Endometrial microvascular endothelial cells (primary cell): Measurements from ENCODE around the gene HEPN1. TPM values are rescaled to one million over a fixed set of nuclear protein-coding genes. Genes with fewer than 3 reads are reported as not detected.

ENCODE experiments used
- in situ Hi-C: cut with HindIII; loops from 2 replicates; pipeline ENCODE4 v1.10.0; 2017; ENCODE audit warnings: low sequenced_read_pairs, low pct_unique_long_range_greater_than_20kb; ENCODE audit errors: inconsistent ontology term
- total RNA-seq: library from RNA; depleted of rRNA; stranded (reverse); fragments of >200 nt; gene quantifications from one replicate; pipeline ENCODE4 v1.2.3, GENCODE V29; 2015; ENCODE audit errors: inconsistent ontology term

HEPN1 gene
- total RNA-seq, 1 donor from 2014 or later: not detected

DNA sequence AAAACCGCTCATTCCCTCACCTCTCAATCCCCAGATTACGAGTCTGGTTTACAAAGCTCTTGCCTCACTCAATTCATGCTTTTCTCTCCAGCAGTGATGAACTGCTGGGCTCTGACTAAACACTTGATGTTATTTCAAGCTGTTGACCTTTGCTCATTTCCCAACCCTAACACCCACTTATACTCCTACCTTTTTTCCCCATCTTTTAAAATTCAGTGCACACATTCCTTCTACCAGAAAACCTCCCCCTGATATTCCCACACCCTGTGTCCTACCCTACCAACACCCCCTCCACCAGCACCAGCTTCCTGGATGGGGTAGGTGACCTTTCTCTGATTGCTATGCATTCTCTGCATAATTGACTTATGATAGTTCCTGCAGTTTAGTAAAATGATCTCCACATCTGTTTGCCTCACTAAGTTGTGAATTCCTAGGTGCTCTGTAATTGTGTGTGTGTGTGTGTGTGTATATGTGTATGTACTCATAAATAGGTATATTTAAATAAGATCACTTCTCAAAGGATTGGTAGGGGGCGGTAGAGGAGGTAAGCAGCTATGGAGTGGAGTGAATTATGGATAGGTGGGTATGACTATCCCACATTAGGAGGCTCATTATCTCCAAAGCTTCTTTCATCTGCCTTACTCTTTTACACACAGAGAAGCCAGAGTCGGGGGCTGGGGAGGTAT is 16.0 kb downstream of the HEPN1 start:
- in situ Hi-C loops: no loop called here

DNA sequence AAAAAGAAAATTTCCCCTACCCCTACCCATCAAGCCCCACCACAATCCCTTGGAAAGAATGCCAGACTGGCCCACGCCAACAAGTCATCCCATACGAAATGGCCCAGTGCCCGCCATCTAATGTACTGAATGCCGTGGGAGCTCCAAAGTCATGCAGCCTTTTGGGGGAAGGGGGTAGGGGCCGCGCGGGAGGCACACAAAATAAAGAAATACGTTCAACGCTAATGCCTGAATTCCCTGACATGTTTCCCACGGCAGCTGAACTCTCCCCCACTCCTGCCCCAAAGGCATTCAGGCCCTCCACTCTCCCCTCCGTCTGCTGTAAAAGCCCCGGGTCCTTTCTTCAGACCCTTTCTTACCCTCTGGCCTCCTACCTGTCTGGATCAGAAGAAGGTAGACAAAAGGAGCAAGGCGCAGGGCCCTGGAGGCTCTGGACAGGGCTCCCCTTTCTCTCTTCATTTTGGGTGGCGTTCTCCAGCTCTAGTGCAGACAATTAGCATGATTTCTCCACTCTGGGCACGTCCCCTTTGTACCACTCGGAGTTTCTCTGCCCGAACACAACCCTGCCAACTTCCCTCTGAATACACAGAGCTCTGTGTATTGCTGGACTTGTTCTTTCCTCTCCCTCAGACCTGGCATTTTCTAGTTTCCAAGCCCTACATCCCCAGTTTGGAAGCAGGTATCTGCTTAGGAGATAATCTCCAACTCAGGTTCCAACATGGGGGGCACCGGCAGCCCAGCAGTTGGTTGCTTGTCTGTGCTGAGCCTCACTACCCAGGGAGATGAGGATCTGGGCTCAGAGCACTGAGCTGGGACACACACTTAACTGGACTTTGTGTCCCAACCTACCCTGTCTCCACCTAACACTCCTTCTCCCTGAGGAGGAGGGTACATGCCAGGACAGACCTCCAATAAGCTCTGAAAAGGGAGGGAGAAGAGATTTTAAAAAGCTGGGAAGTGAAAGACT is 16.8 kb downstream of the HEPN1 start, which contains the start of gene HEPACAM:
TSS of gene HEPACAM (minus strand) at position 500 of the 967 bp plus-strand sequence. CDS start at position 459, 41 bp downstream.
- in situ Hi-C loops: no loop called here

DNA sequence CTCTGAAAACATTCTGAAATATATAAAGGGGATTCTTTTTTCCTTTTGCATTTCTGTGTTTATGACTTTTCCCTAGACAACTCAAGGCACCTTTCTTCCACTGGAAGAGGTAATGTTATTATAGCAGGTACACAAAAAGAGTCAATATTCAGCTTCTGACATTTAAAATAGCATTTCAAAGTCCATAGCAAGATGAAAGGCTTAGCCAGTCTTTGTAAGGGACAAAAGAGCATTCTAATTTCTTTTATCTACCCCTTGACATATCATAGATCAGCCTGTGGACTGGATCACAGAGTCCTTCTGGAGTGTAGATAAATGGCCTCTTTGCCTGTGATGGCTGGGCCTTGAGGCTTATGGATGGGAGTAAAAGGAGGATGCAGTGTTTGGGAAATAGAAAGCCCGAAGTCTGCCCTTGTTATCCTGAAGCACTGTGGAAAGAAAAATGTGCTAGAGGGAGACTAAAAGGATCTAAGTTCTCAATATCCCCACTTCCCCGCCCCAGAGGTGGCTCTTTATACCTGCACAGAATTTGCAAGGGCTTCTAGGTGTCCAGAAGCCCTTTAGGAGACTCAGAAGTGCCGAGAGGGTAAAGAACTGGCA is 18.4 kb downstream of the HEPN1 start:
- in situ Hi-C loops: no loop called here

DNA sequence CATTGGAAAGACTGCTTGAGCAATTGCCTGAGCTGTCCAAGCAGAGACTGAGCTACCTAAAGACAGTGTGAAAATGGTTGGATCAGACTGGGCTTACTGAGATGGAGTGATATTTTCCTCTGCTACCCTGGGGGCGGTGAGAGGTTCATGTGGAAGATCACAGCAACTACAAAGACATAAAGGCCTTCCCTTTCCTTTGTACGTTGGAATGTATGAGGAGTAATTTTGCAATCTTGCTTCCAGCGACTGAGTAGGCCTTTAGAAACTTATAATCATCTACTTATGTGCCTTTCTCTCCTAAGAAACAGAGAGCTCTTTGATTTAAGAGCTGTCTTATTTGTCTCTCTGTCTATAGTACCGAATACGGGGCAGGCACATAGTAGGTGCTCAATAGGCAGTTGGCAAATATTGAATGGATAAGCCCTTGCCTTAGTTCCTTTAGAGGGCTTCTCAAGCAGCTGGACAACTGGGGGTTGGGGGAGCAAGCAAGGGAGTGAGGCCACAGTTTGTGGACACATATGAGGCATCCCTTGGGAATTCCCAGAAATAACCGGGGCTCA is 19.2 kb downstream of the HEPN1 start:
- in situ Hi-C loops: no loop called here

DNA sequence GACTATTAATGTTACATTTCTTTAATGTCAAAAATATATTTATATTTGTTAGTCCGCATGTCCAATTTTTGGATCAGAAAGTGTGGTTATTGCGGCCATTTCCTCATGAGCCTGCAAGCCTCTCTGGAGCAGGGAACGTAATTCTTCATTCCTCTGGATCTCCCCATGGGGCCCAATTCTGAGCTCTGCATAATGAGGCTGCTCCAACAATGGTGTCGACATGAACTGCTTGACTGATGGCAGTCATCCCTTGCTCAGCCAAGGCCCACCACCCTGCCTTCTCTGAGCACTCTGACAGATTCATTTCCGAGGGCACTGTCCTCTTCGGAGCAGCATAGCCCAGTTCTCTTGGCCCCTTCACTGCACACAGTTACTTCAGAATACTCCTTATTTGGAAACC is 19.9 kb downstream of the HEPN1 start:
- in situ Hi-C loops: no loop called here

DNA sequence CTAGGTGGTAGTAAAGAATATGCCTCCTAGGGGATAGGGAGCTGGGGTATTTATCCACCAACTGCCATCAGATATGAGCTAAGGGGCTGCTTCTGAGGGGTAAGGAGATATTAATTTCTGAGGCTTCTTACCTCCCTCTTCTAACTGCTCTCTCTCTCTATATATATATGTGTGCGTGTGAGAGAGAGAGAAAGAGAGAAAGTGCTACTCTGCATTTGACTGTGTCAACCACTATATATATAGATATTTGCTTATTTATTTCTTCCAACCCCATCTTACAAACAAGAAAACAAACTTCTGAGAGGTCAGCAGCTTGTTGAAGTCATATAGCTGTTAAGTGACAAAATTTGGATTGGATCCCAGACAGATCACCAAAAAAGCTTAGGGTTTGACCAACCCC is 22.7 kb downstream of the HEPN1 start:
- in situ Hi-C loops: no loop called here

DNA sequence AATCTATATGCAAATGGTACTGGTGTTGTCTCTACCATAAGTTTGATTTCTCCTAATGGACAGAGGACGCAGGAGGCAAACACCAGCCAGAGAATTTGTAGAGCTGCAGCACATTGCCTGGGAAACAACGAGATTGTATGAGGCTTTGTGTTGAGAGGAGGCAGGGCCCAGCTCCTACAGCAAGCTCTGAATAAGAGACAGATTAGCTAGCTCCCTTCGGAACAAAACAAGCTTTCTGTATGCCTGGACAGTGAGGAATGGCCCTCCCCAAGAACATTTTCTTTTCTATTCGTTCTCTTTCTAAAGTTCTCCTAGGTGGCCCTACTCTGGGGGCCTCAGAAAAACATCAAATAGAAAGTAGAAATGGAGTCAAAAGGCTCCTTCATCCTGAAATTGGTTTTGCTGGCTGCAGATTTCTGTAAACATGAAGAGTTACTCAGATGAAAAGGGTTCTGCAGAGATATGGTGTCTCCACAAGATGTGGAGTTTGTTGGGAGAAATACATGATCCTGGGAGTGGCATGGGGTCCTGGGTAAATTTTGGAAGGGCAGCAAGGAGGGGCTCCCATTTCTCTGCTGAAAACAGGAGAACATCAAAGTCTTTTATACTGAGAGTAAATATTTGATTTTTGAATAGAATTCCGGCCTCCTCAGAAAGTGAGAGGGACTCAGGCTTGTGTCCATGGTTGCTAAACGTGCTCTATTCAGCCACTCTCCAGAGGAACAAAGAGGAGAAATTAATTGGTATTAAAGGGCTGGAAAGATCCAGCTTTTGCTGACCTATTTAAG is 23.6 kb downstream of the HEPN1 start:
- in situ Hi-C loops: no loop called here

DNA sequence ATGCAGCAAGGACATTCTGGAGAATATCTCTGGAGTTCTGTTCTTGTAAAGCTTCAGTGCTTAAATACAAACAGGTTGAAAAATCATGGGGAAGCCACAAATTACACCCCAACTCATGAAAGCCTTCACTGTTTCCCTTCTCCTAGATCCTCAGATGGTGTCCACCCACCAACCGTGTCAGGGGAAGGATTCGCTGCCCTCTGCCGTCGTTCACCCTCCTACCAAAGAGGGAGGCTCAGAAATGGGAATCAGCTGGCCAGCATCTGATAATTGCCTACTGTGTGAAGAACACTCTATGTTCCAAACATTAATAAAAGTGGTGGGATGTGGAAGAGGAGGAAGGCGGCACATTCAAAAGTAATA is 24.2 kb downstream of the HEPN1 start:
- in situ Hi-C loops: no loop called here

DNA sequence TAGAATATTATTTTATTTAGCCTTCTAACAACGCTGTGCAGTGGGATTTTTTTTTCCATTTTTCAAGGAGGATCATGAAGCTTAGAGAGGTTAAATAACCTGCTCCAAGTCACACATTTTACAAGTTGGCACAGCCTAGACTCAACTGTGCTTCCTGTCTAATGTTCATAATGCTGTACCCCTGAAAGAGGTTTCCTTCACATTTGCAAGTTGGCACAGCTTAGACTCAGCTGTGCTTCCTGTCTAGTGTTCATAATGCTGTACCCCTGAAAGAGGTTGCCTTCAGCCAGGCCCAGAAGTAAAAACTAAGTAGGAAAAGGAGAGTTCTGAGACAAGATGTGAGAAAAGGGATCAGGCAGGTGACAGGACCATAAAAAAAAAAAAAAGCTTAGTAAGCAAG is 24.7 kb downstream of the HEPN1 start:
- in situ Hi-C loops: no loop called here

DNA sequence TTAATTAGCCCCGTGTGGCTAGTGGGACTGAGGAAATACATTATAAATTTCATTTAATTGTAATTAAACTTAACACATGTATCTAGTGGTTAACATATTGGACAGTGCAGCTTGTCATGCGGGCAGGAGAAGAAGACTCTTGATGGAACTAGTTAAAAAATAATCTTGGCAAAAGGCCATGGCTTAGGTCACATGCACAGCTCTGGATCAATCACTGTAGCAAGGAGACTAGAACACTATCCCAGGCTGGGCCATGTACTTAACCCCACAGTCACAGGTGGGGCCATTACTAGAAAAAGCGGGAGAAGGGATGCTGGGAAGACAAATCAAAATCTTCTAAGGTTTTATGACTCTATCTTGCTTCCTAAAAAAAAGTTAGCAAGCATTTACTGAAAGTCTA is 25.5 kb downstream of the HEPN1 start:
- in situ Hi-C loops: no loop called here

DNA sequence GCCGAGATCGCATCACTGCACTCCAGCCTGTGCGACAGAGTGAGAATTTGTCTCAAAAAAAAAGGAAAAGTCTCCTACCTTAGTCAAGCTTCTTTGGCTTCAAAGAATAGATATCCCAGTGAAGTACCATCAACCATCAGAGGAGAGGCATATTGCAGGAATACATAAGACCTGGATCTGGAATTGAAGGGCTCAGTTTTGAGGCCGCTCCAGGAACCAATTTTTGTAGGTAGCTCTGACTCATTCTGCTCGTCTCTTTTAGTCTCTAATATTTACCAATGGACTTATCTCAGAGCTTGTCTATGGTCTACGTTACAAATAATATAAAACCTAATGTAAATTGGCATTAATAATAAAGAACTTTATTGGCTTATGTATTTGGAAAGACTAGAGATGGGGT is 26.8 kb downstream of the HEPN1 start:
- in situ Hi-C loops: no loop called here

DNA sequence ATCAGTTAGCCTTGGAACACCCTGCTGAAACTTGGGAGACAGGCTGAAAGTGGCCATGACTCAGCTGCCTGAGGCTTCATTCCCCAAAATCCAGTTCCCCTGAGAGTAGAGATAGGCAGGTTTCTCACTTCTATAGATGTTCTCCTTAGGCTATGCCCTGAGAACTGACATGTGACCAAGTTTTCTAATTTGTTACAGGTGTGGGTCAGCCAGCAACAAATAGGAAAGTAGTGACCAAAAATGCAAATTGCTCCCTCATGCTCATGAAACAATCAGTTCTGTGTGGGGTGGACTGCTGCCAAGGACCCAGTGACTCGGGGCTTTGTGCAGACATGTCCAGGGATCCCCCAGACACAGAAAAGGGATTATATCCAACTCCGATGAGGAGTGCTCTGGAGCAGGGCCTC is 27.7 kb downstream of the HEPN1 start:
- in situ Hi-C loops: no loop called here

DNA sequence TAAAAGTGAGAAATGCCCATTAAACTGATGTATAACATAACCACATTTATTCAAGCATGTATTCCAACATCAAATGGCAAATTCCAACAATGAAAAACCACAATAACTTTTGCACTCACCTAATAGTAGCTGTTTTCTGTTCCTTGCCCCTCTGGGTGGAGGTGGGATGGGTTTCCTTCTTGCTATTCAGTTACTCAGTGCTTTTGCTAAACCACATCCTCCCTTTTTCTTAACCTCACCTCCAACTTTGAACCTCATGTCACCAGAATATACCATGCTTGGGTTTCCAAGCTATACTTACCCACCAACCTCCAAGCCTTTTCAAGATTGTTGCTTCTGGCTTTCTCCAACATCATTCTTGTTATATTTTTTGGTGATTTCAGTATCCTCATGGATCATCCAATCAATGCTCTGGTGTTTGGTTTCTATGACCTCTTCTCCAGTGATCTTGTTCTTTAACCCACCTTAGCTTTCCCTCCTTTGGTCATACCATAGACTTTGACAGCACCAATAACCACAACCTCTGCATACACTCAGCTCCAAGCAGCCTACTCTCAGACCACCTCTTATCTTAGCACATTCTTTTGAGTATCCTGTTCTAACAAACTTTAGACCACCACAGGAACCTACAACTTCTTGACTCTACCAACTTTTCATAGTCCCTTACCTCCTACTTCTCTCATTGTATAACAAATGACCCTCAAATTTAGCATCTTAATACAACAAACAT is 31.7 kb downstream of the HEPN1 start:
- in situ Hi-C loops: no loop called here

DNA sequence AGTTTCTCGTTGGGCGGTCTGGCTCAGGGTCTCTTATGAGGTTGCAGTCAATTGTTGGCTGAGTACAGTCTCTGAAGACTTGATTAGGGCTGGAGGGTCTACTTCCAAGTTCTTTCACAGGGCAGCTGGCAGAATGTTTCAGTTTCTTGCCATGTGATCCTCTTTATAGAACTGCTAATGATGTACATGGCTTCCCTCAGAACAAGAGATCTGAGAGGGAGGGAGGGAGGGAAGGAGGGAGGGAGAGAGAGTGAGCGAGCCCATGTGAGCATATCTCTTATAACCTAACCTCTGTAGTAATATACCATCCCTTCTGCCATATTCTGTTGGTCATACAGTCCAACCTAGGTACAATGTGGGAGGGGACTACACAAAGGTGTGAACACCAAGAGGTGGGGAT is 32.3 kb downstream of the HEPN1 start:
- in situ Hi-C loops: no loop called here

DNA sequence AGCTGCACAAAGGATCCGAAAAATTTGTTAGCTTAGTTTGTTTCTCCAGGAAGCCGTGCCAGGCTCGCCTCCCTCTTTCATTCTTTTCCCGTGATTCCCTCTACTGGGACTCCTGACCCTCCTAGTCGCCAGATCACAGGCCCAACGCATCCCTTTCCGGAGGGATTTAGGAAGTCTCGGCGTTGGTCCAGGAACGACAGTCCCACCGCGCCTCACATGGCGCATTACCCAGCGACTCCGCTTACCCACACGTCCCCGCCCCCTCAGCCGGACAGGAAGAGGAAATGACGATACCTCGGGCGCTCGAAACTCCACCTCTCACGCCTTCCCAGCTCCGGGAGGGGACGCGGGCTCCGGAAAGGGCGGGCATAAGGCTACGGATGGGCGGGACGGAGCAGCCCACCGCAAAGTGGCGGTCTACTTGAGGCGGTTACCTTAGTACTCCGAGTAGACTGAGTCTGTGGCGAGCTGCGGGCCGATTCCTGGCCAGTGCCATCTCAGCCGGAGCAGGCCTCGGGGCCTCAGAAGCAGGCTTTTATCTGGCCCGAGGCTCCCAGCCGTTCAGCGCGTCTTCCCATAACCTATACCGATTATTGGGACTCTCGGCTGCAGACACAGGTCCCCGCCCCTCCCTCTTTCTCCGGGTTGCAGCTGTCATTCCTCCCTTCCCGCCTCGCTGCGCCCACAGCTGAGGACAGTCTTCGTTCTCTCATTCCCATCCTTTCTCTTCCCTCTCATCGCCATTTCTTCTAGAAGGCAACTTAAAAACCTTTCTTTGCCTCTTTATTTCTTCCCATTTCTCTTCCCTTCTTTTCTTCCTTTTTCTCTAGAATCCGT is 34.9 kb downstream of the HEPN1 start, which contains the start of gene CCDC15:
TSS of gene CCDC15 (plus strand) at position 450 of the 837 bp plus-strand sequence. CDS start 531 bp downstream, outside the sequence.
- in situ Hi-C loops: no loop called here

DNA sequence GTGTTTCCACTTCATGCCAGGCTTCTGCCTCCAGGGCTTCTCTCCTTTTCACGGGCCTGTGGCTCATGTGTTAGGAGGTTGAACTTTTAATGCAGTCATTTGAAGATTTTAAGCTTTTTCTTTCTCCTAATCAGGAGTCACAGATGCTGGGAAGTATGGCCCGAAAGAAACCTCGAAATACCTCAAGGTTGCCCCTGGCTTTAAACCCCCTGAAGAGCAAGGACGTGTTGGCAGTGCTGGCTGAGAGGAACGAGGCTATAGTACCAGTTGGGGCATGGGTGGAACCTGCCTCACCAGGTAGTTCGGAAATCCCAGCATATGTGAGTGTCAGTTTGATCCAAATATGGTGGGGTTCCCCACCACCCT is 35.5 kb downstream of the HEPN1 start:
- in situ Hi-C loops: no loop called here

DNA sequence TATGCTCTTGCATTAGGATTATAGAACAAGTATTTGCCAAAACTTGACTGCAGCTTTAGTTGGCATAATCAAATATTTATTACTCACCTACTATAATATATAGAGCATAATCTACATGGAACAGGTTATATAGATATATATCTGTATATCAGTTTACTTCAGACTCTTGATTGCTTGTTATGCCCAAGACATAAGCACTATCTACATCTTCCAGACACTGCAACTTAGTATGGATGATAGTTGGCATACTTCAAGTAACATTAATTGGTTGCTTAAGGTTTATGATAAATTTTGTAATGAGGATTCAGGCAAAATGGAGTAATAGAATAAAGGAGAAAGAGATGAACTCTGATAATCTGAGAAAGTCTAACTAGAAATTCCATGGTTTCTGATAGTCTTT is 36.0 kb downstream of the HEPN1 start:
- in situ Hi-C loops: no loop called here
